NOMO-1 (cell line): Measurements from ENCODE around the gene KCNH1.

Source experiments
- DNase-seq, 2 experiments: peaks; one replicate each; lab custom pipeline; 2025; ENCODE audit not compliant: unreplicated experiment in 2 of 2; lab: John Stamatoyannopoulos, UW

Gene KCNH1

DNA sequence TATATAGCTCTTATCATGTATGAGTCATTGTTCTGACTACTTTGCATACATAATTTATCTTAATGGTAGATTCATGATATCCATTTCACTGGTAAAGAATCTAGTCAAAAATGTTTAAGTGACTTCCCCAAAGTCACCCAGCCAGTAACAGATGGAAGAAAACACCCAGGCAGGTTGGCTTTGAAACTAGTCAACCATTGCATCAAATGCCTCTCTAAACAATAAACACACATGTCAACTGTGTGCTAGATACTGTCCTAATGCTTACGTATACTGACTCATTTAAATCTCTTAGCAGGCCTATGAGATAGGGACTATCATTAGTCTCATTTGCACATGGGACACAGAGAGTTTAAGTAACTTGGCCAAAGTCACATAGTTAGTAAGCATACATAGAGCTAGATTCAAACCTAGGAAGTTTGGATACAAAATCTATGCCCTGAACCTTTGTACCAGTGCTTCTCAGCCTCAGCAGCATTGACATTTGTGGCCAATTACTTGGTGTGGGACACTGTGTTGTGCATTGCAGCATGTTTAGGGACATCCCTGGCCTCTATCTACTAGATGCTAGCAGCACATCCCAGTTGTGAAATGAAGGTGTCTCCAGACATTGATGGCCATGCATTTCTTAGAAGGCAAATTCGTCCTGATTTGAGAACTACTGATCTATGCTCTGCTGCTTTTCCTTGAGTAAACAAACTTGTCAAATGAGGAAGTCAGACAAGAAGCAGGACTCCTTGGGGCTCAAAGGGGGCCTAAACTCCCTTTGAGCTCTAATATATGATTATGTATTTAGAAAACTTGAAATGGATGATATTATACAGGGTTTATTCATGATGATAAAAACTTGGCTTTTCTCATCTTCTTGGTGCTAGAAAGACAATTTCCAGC is 316.3 kb downstream of the KCNH1 start:
- no peak for DNase-seq

DNA sequence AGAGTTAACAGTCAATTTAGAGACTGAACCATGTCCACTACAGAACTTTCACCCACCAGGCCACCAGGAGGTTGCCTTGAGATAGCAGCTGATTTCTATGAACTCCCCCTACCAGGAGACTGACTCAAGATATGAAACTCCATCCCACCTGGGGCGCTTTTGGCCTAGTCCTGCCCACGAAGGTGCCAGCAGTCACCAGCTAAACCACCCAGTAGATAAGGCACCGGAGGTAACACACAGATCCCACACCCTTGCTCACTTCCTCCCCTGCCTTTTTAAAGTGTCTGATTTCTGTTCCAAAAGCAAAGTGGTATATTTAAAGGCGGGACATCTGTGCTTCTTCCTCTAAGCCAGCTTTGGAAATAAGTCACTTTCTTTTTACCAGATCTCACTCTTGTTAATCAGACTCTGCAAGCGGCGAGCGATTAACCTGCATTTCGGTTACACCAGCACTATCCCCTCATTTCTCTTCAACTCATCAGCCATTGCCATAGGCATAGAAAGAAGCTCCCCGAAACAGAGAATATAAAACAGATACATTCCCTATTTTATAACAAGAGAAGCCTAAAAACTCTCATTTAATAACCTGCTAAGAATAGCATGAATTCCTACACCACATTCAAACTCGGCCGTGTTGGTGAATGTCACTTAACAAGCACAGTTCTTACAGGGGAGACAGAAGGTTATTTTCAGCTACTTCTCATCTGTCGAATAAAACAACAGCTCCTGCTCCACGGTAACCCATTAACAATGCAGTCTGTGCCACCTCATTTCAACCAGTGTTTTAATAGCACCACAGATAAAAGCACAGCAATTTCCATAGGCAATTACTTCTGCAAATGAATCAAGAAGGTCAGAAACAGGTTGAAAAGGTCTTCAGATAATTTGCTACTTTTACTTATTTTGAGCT is 318.1 kb downstream of the KCNH1 start:
- DNase-seq: no peak

DNA sequence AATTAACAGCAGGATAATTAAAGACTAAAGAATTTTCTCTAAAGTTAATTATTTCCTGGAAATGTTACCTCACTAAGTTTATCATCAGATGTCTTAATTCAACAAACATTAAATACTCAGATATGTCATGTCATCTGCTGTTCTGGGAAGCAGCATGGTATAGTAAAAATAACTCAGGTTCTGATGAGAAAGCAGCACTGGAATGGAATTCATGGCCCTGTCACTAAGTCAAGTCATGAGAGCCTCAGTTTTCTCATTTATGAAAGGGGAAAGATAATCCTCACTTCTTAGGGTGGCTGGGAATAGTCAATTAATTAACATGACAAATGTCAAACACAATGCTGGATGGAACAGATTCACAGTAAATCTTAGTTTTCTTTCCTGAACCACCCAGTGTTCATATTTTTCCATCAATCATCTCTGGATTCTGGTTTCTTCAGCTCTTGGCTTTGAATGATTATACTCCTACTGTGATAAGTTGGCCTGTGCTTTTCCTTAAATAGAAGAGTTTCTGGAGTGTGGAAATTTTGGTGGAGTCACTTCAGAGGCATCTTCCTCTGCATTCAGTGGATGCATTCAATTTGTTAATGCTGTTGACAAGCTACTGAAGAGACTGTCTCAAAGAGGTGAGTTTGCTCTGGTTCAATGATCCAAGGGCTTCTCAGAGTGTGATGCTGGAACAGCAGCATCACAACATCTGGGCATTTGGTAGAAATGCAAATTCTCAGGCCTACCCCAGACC is 319.4 kb downstream of the KCNH1 start:
- no peak for DNase-seq

DNA sequence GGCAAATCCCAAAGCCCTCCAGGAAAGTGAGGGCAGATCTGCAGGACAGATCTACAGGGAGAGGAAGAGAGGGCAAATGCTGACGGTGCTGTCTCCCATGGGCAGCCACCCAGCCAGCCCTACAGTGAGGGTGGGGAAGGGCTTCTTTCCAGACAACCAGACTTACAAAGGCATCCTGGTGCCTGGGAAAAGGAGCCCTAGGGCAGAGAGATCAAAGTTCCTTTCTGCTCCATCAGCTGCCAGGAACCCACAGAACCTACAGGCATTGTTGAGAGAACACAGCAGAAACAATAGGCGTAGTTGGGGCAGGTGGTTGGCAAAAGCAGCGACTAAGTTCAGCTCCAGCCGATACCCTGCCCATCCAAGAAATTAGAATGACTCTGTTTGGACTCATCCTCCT is 332.4 kb downstream of the KCNH1 start:
- DNase-seq: no peak

DNA sequence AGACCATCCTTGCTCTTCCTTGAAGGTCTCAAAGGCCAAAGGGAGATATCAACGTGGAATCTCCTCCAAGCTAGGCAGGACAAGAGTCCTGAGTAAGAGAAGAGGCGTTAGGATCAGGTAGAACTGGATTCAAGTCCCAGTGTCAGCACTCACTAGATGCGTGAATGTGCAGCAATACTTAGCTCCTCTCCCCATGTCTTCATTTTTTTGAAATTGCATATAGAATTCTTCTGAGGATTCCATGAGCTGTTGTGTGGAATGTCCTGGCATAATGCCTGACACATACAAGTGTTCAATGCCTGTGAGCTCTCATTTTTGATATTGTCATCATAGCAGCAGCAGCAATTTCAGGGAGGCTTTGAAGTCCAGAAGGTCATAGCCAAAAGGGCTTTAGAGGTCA is 333.2 kb downstream of the KCNH1 start:
- DNase-seq: no peak

DNA sequence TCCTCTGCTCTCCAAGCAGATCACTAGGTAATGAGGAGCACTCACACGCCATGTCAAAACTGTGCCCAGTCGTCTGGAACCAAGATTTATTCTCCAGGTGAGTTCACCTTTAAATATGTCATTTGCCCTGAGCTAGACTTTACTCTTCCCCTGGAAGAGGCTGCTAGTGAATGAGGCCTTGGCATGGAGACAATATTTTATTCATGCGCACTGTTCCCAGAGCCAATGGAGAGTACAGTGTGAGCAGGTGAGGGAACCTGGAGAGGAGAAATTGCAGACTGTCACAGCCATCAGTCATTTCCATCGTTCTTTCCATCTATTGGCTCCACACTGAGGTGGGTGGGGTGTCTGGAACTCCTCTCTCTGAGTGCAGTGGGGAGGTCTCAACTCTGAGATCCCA is 333.6 kb downstream of the KCNH1 start:
- DNase-seq: no peak

DNA sequence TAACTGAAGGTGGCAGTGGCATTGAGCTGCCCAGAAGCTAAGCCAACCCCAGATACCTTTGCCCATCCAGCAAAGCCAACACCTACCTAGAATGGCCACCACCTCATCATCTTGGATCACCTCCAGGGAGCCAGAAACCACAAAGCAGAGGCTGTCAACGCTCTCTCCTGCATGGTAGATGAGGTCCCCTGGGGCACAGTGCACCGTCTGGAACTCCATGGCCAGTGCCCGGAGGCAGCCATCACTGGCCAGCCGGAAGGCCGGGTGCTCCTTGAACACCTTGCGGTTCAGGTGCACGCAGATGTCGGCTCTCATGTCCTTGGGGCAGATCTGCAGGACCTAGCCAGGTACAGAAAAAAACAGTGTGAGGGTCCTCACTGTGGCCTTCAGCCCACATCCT is 336.5 kb downstream of the KCNH1 start:
- no peak for DNase-seq

DNA sequence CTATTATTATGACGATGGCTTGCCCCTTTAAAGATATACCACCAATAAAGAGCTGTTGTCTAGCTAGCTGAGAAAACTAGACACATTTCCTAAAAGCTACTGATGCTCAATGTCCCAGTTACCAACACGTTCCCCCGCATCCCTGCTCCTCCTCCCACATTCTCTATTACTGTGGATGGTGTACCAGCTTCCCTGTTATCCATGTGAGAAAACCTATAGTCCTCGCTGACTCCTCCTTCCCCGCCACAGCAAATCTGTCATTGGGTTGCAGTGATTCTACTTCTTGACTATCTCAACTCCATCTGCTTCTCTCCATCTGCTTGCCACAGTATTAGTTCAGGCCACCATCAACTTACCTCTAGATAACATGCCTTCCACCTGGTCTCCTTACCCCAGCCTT is 337.5 kb downstream of the KCNH1 start:
- no peak for DNase-seq

DNA sequence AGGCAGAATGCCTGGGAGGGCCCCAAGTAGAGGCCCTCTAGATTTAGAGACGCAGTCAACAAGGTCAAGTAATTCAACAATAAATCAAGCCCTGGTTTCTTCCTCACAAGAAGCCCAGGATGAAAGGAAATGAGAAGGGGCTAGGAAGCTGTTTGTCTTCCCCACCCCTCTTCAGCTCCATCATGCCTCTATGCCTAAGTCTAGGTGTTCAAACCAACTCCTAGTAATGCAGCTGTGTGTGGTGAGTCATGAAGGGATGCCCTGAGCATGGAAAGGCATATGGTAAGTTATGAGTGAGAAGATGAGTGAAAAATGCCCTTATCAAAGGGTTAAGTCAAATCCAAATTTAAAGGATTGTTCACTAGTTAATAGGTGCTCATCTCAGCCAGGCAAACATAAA is 339.5 kb downstream of the KCNH1 start:
- no peak for DNase-seq

DNA sequence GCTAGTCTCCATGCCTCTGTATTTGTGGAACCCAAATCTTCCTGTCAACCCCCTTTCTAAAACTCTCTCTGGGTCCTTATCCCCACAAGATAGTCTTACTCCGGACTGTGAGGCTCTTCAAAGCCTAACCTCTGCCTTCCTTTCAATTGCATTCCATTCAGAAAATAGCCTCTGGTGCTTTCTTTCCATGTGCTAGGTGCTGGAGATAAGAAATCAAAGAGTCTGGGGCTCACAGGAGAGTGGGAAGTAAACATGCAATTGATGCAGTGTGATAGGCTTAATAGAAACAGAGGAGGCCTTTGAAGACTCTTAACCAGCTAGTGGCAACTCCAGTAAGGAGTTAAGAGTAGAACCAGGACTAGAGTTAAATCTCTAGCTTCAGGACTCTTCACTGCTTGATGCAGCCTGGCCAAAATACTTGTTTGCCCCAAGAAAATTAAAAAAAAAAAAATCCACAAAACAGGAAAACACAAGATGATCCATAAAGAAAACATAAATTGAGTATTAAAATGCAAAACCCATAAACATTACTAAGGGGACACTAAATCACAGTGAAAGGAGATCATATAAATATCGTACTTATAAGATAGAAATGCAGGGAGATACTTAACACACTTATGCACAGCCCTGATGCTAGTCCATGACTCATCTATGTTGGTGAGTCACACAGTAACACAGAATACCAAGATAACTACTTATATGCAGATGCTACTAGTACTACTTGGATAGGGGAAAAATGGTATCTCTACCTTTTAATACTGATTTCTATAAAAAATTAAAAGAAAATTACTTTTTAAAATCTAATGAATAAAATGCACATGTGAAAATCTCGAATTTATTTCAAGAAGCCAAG is 341.5 kb downstream of the KCNH1 start:
- no peak for DNase-seq

DNA sequence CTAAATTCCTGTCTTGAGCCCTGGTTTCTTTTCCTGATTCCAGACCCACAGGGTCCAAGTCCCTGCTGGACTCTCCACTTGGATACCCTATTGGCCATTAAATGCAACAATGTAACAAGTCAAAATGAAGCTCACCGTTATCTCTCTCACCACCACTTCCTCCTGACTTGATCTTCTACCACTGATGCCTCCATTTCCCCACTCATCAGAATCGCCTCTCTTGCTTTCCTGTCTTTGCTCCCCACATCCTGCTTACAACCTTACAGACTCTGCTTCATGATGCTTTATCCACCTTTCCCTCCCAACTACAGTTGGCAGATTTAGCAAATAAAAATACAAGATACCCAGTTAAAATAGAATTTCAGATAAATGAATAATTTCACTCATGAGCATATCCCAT is 343.8 kb downstream of the KCNH1 start:
- no peak for DNase-seq

DNA sequence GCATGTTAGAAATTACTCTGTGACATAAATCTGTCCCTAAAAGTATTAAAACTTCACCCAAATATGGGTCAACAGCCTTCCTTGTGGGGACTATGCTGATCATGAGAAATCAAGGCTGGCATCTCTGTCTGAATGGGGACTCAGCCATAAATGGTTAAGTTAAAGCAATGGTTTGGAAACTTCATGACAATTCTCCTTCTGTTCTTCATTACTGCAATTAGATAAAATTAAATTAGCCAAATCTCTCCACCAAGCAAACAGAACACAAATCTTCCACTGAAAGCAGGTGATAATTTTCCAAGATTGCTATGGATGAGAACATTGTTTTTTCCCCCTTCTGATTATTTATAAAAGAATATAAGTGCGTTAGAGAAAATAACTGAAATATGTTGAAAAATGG is 346.1 kb downstream of the KCNH1 start:
- no peak for DNase-seq

DNA sequence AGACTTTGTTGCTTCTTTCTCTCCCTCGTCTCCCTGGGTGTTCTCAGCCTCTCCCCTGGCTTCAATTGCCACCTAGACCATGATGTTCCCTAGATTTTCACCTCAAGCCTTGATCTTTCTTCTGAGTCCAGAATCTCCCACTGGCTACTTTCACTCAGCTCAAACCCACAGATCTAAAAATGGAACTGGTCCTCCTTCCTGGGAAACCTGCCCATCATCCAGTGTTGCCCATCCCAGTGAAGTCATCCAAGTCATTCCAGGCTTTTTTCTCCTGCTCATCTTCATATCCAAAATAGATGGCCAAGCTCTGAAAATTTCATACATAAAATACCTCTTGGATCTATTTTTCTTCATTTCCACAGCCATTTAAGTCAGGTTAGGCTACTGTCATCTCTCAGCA is 347.4 kb downstream of the KCNH1 start:
- DNase-seq: no peak

DNA sequence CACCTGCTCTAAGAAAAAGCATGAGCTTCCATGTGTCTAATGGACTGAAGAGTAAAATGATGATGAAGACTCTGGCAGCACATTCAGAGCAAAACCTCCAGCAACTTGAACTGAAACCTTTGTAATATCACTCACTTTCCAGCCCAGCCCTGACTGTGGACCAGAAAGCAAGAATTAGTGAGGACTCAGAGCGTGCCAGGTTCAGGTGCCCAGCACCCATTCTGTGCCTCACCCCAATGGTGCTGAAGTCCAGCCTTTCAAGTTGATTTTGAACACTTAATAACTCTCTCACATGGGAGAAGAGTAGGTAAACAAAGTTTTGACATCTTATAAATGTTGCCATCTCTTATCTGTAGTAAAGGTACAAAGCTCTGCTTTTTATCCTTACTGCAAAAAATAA is 350.0 kb downstream of the KCNH1 start:
- DNase-seq: no peak

DNA sequence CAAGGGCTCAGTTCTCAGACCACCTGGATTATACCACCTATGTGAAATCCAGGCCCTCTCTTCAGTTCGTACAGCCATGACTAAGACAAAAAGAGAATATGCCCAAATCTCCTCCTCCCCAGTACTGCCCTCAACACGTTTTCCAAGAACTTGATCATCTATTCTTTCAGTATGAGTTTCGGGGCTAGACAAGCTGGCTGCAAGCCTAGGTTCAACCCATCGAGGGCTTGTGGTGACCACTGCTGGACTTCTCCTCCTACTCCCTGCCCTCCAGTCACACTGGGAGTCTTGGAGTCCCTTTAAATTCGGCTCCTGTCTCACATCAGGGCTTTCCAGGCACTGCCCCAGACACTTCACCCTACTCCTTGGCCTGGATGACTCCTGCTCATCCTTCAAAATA is 352.3 kb downstream of the KCNH1 start:
- DNase-seq: no peak

DNA sequence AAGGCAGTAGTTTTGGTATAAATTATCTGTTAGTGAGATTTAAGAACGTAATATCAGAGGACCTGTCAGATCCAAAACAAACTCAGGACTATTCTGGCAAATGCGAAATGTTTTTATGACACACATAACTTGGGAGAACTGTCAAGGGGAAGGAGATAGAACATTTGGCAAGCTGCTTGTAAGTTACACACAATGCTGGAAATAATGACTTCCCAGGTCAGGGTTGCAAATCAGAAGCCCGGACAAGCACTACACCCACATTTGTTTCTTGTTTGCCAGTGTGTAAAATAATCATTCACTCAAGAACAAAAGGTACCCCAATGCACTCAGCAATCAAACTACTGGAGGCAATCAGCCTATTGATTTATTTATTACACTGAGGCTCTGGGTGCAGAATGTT is 354.7 kb downstream of the KCNH1 start:
- DNase-seq: no peak

DNA sequence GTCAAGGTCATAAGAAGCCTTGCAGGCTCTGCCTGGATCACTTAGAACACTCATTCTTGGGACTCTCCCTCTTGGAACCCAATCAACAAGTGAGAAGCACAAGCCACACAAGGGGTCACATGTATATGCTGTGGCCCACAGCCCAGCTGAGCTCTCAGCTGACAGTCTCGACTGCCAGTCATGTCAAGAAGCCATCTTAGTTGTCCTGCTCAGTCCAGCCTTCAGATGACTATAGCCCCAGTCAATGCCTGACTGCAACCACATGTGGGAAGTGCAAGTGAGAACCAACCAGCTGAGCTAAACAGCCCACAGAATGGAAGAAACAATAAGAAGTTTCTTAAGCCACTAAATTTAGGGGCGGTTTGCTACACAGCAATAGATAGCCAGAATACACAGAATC is 356.0 kb downstream of the KCNH1 start:
- DNase-seq: no peak

DNA sequence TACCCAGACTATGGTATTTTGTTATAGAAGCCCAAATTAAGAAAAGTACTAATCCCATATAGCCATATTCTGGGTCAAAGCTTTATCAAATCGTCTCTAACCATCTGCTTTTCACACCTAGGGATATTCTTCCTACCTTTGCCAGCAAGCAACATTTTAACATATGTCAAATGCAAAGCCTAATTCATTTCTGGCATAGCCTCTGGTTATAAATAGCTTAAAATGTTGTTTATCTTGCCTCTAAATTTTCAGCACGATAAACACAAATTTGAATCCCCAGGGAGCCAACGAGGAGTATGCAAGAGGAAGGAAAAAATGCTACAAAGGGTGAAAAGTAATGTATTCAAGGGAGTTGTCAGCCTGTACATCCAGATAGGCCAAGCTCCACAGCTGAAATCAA is 357.2 kb downstream of the KCNH1 start:
- no peak for DNase-seq

DNA sequence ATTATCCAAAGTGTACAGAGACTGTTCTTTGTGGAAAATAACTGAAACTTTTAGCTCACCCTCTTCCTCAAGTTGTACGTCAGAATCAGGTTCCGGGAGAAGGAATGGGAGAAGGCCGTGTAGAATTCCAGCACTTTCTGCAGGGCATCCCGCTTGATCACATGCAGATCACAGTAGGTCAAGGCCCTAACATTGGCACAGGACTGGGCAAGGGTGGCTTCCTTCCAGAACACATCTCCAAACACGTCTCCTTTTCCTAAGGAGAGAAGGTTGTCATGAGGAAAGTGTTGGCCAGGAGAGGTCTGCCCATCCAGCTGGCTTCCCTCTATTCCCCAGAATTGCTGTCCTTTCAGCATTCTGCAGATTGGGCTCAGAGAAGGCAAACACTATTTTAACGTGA is 358.7 kb downstream of the KCNH1 start:
- no peak for DNase-seq

DNA sequence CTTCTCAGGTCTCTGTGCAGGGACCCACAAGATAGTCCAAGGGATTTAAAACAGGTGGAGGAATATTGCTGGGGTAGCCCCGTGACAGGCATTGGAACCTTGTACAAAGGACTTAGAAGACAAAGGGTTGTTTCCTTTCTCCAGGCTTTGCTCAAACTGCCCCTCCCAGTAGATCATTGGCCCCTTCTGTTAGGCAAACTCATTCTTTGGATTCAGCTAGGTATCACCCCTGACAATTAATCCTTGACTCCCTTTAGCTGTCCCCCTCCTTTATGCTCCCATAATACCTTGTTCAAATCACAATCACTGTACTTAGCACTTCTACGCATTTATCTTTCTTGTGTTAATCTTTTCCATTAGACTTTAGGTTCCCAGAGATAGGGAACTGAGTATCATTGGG is 360.5 kb downstream of the KCNH1 start:
- DNase-seq: no peak
